Myocyte (in vitro differentiated cells): ENCODE measurements around the gene SCAPER. TPM values are rescaled to one million over a fixed set of nuclear protein-coding genes. Genes with fewer than 3 reads are reported as not detected.

Experiments used
- DNase-seq: peaks from one replicate; pipeline ENCODE4 v3.0.0-alpha.2; 2012; ENCODE audit warnings: low read depth
- total RNA-seq: library from RNA; depleted of rRNA; stranded (reverse); fragments of >200 nt; gene quantifications from 2 replicates; pipeline ENCODE4 v1.2.3, GENCODE V29; 2014

The SCAPER gene
- total RNA-seq, 1 donor from 2014 or later, result 22.0 TPM

- DNase-seq, result no peak
Observed at GRCh38 chr15:76342382-76343201, 562.5 kb downstream of the SCAPER start.

- DNase-seq, result no peak
Observed at GRCh38 chr15:76342058-76342381, 563.1 kb downstream of the SCAPER start.

GRCh38 chr15:76341366-76342057 is 563.6 kb downstream of the SCAPER start:
- DNase-seq, result no peak

- DNase-seq, result no peak
Observed at GRCh38 chr15:76340803-76341365, 564.3 kb downstream of the SCAPER start.

GRCh38 chr15:76340198-76340802 is 564.8 kb downstream of the SCAPER start:
- no peak for DNase-seq

- no peak for DNase-seq
Observed at GRCh38 chr15:76339305-76340197, 565.6 kb downstream of the SCAPER start.

- no peak for DNase-seq
Observed at GRCh38 chr15:76338486-76339304, 566.4 kb downstream of the SCAPER start.

GRCh38 chr15:76337696-76338485 is 567.2 kb downstream of the SCAPER start:
- DNase-seq, result no peak

- DNase-seq, result peak; percentile 57
Observed at GRCh38 chr15:76337059-76337695, 568.0 kb downstream of the SCAPER start.

GRCh38 chr15:76336254-76337058 is 568.7 kb downstream of the SCAPER start, which contains the start of gene ISL2:
Gene ISL2, plus strand, starts transcription at chr15:76336773. Its CDS starts 111 bp downstream, at chr15:76336884.
- peak; percentile 97 for DNase-seq

- no peak for DNase-seq
Observed at GRCh38 chr15:76335307-76336253, 569.6 kb downstream of the SCAPER start.

GRCh38 chr15:76334438-76335306 is 570.5 kb downstream of the SCAPER start:
- DNase-seq, result no peak

- no peak for DNase-seq
Observed at GRCh38 chr15:76333720-76334437, 571.3 kb downstream of the SCAPER start.

- DNase-seq, result no peak
Observed at GRCh38 chr15:76333309-76333708, 571.8 kb downstream of the SCAPER start.

GRCh38 chr15:76332796-76333195 is 572.3 kb downstream of the SCAPER start:
- DNase-seq, result no peak
